A172 (cell line): ENCODE results near the gene TSPO. TPM values are rescaled to one million over a fixed set of nuclear protein-coding genes. Genes with fewer than 3 reads are reported as not detected.

ENCODE experiments used
- total RNA-seq: library from RNA; depleted of rRNA; stranded (reverse); fragments of >200 nt; shearing (Covaris generic); gene quantifications from 2 replicates; pipeline ENCODE4 v1.2.3, GENCODE V29; 2014; rRNA removed

Gene TSPO
- total RNA-seq, 1 experiment from 2014 or later, result 263 TPM

Other genes with a start within 250 kb of the TSPO start
- gene PACSIN2, start 136.4 kb upstream of the TSPO start, total RNA-seq, result 31.4 and 35.9 TPM in 2 replicates
- gene TTLL1, start 62.2 kb upstream of the TSPO start, total RNA-seq, result 4.7 and 6.6 TPM in 2 replicates
- 6.3 and 8.6 TPM in 2 replicates for gene BIK, start 40.8 kb upstream of the TSPO start, total RNA-seq
- 18.0 and 18.8 TPM in 2 replicates for gene MCAT, start 8.2 kb upstream of the TSPO start, total RNA-seq
- 35.3 and 37.1 TPM in 2 replicates for gene TTLL12, start 35.6 kb downstream of the TSPO start, total RNA-seq
- gene SCUBE1, start 191.8 kb downstream of the TSPO start, total RNA-seq, result not detected in 2 replicates